Pancreas (tissue), 10 donors: ENCODE results near the gene RAB3GAP1. TPM values are rescaled to one million over a fixed set of nuclear protein-coding genes. Genes with fewer than 3 reads are reported as not detected.
A peak's percentile ranks its signal among the peaks of the same experiment; 100 is the strongest.
"Not testable (repeated sequence)": the region's sequence is repeated elsewhere in the genome, so short reads cannot be mapped to it uniquely, and the experiment has no call there.

Source experiments
- ATAC-seq, 4 donors: fragments of 200-7000 bp; cut with Tn5 transposase; one replicate each; pipeline versions ENCODE4 v1.8.0 to v1.9.1; 2020; ENCODE audit warnings: mild to moderate bottlenecking in 4 of 4, moderate library complexity in 4 of 4
- DNase-seq, 6 donors: peaks; one replicate each; pipeline ENCODE4 v3.0.0-alpha.2; 2020
- FAIRE-seq: peaks from 2 replicates; lab custom pipeline; 2012; peaks lifted over from hg19 to GRCh38; lab: Jason Lieb, UNC
- H3K27ac ChIP-seq, 4 donors: fragments of 200-600 bp; sonication (generic); 1 replicate in 3 of 4; 2 replicates in 1 of 4; pipeline versions ENCODE4 v1.5.0 to v1.8.0; 2020
- H3K27me3 ChIP-seq, 4 donors: fragments of 200-600 bp; one replicate each; pipeline ENCODE4 v1.8.0; 2021
- H3K36me3 ChIP-seq, 3 donors: fragments of 200-600 bp; sonication (generic) in 1 of 3; one replicate each; pipeline versions ENCODE4 v1.5.0 to v1.8.0; 2020 to 2021
- H3K4me1 ChIP-seq, 3 donors: fragments of 200-600 bp; one replicate each; pipeline ENCODE4 v1.8.0; 2021
- H3K4me3 ChIP-seq, 4 donors: fragments of 200-600 bp; sonication (generic) in 2 of 4; one replicate each; pipeline versions ENCODE4 v1.5.0 to v1.8.0; 2020 to 2021
- H3K9me3 ChIP-seq, 4 donors: fragments of 200-600 bp; one replicate each; pipeline ENCODE4 v1.8.0; 2021
- WGBS, 2 donors: extraction: QIAGEN DNeasy Blood & Tissue Kit; methylation state at CpG; one replicate each; pipeline ENCODE4 v1.1.7; 2013; 5-methylcytosine and 5-hydroxymethylcytosine counted together
- intact Hi-C, 3 donors: fragments of 100-400 bp; cut with DNase I; formaldehyde crosslinking; loops; one replicate each; pipeline versions ENCODE4 v1.11.1 to v1.14.2; 2022
- polyA plus RNA-seq, 2 donors: library from polyadenylated mRNA; stranded (reverse); fragments of 200-250 nt; gene quantifications; one replicate each; pipeline ENCODE4 v1.2.3, GENCODE V29; 2013
- total RNA-seq, 6 donors: library from RNA; stranded (reverse); fragmentation: NEBNext Ultra II Directional in 4 of 6; extraction: Animal tissue kit (Norgen Biotek cat#: 25700) in 4 of 6; gene quantifications; one replicate each; pipeline versions ENCODE4 v1.2.1 to v1.2.4, GENCODE V29; 2021 to 2023
- TF ChIP-seq, protein P1 (sequence below), 4 donors: fragments of 200-600 bp; sonication (generic) in 3 of 4; IDR thresholded peaks; one replicate each; pipeline versions ENCODE4 v1.5.0 to v1.8.0; 2021; ENCODE audit warnings: antibody characterized with exemption in 4 of 4
- donor health status: healthy with polysubstance abuse.
- donor health status: DM: no; HTN: no; CAD: no; lungs with moderate emphysema.
- donor health status: DM: no; HTN: no; CAD: no.
- donor health status: control.
- donor health status: control.
- donor health status: Bipolar disorder and iron deficiency.
- donor health status: DM: yes; HTN: yes; CAD: no.
- donor health status: DM: no; HTN: no; CAD: no.
- donor health status: DM: no; HTN: no; CAD: no.
- donor health status: DM: yes; HTN: yes; CAD: no.

Gene RAB3GAP1
- total and polyA plus RNA-seq, 8 donors, result 10.3 to 25.5 (median 22.3) TPM

DNA sequence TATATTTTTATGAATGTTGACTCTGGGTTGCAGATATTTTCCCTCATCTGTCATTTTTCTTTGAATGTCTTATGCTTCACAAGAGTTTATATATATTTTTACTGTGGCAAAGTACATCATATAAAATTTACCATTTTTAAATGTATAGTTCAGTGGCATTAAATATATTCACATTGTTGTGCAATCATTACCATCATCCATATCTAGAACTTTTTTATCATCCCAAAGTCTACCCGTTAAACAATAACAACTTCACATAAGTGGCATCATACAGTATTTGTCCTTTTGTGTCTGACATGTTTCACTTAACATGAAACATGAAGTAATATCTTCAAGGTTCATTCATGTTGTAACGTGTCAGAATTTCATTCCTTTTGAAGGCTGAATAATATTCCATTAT is 24.5 kb downstream of the RAB3GAP1 start:
- intact Hi-C loops, result no loop called here

DNA sequence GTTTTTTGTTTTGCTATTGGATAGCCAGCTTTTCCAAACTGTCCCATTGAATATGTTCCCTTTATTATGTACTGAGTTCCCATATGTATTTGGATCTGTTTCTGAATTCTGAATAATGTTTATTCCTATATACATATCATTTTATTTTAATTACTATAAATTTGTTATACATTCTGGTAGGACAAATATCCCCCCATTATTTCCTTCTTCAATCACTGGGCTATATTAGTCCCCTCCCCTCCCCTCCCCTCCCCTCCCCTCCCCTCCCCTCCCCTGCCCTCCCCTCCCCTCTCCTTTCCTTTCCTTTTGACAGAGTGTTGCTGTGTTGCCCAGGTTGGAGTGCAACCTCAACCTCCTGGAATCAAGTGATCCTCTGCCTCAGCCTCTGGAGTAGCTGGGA is 26.3 kb downstream of the RAB3GAP1 start:
- ATAC-seq, result no peak
- no peak for FAIRE-seq
- Histone ChIP-seq H3K4me1 (peaks cover 0 to 8% (median 0%) of the 10 kb centered on the region in 3 donors), H3K9me3 (no peaks in the 10 kb centered on the region), H3K27me3 (no peaks in the 10 kb centered on the region), H3K4me3 (no peak overlapping the region), H3K27ac (no peak overlapping the region), H3K36me3 (no peaks in the 10 kb centered on the region)
- TF ChIP-seq, protein P1, sequence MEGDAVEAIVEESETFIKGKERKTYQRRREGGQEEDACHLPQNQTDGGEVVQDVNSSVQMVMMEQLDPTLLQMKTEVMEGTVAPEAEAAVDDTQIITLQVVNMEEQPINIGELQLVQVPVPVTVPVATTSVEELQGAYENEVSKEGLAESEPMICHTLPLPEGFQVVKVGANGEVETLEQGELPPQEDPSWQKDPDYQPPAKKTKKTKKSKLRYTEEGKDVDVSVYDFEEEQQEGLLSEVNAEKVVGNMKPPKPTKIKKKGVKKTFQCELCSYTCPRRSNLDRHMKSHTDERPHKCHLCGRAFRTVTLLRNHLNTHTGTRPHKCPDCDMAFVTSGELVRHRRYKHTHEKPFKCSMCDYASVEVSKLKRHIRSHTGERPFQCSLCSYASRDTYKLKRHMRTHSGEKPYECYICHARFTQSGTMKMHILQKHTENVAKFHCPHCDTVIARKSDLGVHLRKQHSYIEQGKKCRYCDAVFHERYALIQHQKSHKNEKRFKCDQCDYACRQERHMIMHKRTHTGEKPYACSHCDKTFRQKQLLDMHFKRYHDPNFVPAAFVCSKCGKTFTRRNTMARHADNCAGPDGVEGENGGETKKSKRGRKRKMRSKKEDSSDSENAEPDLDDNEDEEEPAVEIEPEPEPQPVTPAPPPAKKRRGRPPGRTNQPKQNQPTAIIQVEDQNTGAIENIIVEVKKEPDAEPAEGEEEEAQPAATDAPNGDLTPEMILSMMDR (IDR thresholded peaks at IDR 0.05), result no peak
- no peak for DNase-seq
- intact Hi-C loops, result no loop called here

More for the DNA sequence above, 24.5 kb downstream of the RAB3GAP1 start:
- WGBS, 2 donors, result 96 to 99% methylated on average over 2 of the region's 2 CpGs
- FAIRE-seq (no peak), ATAC-seq (no peak), DNase-seq (no peak)
- H3K27me3 ChIP-seq, result no peaks in the 10 kb centered on the region
- no peak overlapping the region for H3K27ac ChIP-seq
- H3K4me3 ChIP-seq, result no peak overlapping the region
- H3K36me3 ChIP-seq, result no peaks in the 10 kb centered on the region
- H3K9me3 ChIP-seq, result no peaks in the 10 kb centered on the region
- TF ChIP-seq, protein P1 (IDR thresholded peaks at IDR 0.05), result no peak
- peaks cover 0 to 8% (median 0%) of the 10 kb centered on the region in 3 donors for H3K4me1 ChIP-seq

DNA sequence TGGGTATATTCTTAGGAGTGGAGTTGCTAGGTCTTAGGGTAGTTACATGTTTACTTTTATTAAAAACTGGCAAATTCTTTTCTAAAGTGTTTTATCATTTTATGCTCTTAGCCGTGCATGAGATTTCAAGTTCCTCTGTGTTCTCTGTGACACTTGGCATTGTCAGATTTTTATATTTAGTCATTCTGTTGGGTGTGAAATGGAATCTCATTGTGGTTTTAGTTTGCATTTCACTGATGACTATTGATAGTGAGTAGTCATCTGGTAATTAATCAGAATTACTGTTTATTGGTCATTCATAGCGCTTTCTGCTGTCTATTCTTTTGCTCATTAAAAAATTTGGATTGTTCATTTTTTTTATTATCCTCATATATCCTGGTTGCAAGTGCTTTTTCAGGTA is 34.1 kb downstream of the RAB3GAP1 start:
- FAIRE-seq (no peak), ATAC-seq (no peak), DNase-seq (no peak)
- intact Hi-C loops, result no loop called here
- H3K9me3 ChIP-seq, result no peaks in the 10 kb centered on the region
- TF ChIP-seq, protein P1 (IDR thresholded peaks at IDR 0.05), result no peak
- H3K4me1 ChIP-seq, result peaks cover 0 to 2% (median 0%) of the 10 kb centered on the region in 3 donors
- no peaks in the 10 kb centered on the region for H3K36me3 ChIP-seq
- 92 to 97% methylated on average over 2 of the region's 2 CpGs for WGBS, 2 donors
- no peak overlapping the region for H3K27ac ChIP-seq
- H3K4me3 ChIP-seq, result no peak overlapping the region
- H3K27me3 ChIP-seq, result no peaks in the 10 kb centered on the region

DNA sequence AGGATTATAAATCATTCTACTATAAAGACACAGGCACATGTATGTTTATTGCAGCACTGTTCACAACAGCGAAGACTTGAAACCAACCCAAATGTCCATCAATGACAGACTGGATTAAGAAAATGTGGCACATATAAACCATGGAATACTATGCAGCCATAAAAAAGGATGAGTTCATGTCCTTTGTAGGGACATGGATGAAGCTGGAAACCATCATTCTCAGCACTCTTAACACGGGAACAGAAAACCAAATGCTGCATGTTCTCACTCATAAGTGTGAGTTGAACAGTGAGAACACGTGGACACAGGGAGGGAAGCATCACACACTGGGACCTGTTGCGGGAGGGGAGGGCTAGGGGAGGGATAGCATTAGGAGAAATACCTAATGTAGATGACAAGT is 37.5 kb downstream of the RAB3GAP1 start:
- H3K27me3 ChIP-seq, FAIRE-seq, intact Hi-C loops, H3K36me3 ChIP-seq, ATAC-seq, H3K9me3 ChIP-seq, DNase-seq, H3K27ac ChIP-seq, H3K4me3 ChIP-seq: not testable (repeated sequence)
- WGBS, 2 donors, result 98 to 99% methylated on average over 4 of the region's 4 CpGs
- H3K4me1 ChIP-seq, result peaks cover 5 to 10% (median 6%) of the 10 kb centered on the region in 3 donors

DNA sequence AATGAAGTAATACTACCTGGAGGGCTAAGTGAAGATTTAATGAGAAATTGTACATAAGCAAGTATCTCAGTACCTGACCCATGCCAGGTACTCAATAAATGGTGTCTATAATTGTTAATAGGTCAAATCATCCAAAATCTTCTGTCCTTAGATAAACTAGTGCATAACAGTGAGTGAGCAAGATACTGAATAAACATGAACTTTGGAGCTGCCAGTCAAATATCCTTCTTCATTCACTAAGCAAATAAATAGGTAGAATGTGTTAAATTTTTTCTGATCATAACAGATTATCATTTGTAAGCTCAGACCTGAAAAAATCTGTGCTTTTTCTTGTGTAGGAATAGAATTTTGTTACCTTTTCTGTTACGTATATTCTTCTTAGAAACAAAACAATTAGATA is 39.6 kb downstream of the RAB3GAP1 start:
- FAIRE-seq (no peak), DNase-seq (no peak), ATAC-seq (peak in 3 of 4 donors; percentile 44 to 55 (median 53))
- H3K27me3 ChIP-seq, result no peaks in the 10 kb centered on the region
- peaks cover 5 to 10% (median 6%) of the 10 kb centered on the region in 3 donors for H3K4me1 ChIP-seq
- intact Hi-C loops, result no loop called here
- no peaks in the 10 kb centered on the region for H3K9me3 ChIP-seq
- TF ChIP-seq, protein P1 (IDR thresholded peaks at IDR 0.05), result no peak
- no peaks in the 10 kb centered on the region for H3K36me3 ChIP-seq
- WGBS, 2 donors, result 83% methylated on average over 1 of the region's 1 CpG
- no peak overlapping the region for H3K27ac ChIP-seq
- H3K4me3 ChIP-seq, result no peak overlapping the region
